ENCODE data around the gene FBXO36.

Gene FBXO36

GRCh38 chr2:229922449-229923386 lies at the start of gene FBXO36:
FBXO36 (plus strand) TSS chr2:229922503; CDS start chr2:229922514, 11 bp downstream.
- no peak for TF ChIP-seq CTCF (IDR thresholded peaks at IDR 0.05; ENCODE audit: low read depth, low read length)

GRCh38 chr2:229873123-229873581 lies 49.2 kb upstream of the FBXO36 start:
- no peak for DNase-seq (ENCODE audit: extremely low read depth, low read depth)
- no peak for TF ChIP-seq CTCF (IDR thresholded peaks at IDR 0.05; ENCODE audit: low read depth, low read length)

More at GRCh38 chr2:229922449-229923386, at the start of gene FBXO36:
- DNase-seq (ENCODE audit: extremely low read depth, low read depth), result peak; percentile 57

- DNase-seq (ENCODE audit: extremely low read depth, low read depth), result no peak
- no peak for TF ChIP-seq CTCF (IDR thresholded peaks at IDR 0.05; ENCODE audit: low read depth, low read length)
Measured at GRCh38 chr2:229874647-229875046, 47.7 kb upstream of the FBXO36 start.

- no peak for DNase-seq (ENCODE audit: extremely low read depth, low read depth)
- no peak for TF ChIP-seq CTCF (IDR thresholded peaks at IDR 0.05; ENCODE audit: low read depth, low read length)
Measured at GRCh38 chr2:229875549-229875948, 46.8 kb upstream of the FBXO36 start.

- DNase-seq (ENCODE audit: extremely low read depth, low read depth), result no peak
- TF ChIP-seq CTCF (IDR thresholded peaks at IDR 0.05; ENCODE audit: low read depth, low read length), result no peak
Measured at GRCh38 chr2:229879191-229879950, 42.9 kb upstream of the FBXO36 start.

- TF ChIP-seq CTCF (IDR thresholded peaks at IDR 0.05; ENCODE audit: low read depth, low read length), result no peak
Measured at GRCh38 chr2:229880892-229881586, 41.3 kb upstream of the FBXO36 start.

More at GRCh38 chr2:229880892-229881586, 41.3 kb upstream of the FBXO36 start:
- DNase-seq (ENCODE audit: extremely low read depth, low read depth), result no peak
